D721Med (cell line): ENCODE measurements around the gene OR6V1.

Source experiments
- DNase-seq: peaks from one replicate; pipeline ENCODE4 v3.0.0; 2011; ENCODE audit warnings: low spot score; ENCODE audit not compliant: insufficient read length
- FAIRE-seq: peaks from 2 replicates; lab custom pipeline; 2011; peaks lifted over from hg19 to GRCh38; lab: Jason Lieb, UNC
- TF ChIP-seq, protein P1 (sequence below): IDR thresholded peaks from 2 replicates; pipeline ENCODE4 v1.5.1; 2012; ENCODE audit warnings: mild to moderate bottlenecking, control low read depth; ENCODE audit not compliant: insufficient read depth; ENCODE audit errors: missing control alignments

Gene OR6V1

DNA sequence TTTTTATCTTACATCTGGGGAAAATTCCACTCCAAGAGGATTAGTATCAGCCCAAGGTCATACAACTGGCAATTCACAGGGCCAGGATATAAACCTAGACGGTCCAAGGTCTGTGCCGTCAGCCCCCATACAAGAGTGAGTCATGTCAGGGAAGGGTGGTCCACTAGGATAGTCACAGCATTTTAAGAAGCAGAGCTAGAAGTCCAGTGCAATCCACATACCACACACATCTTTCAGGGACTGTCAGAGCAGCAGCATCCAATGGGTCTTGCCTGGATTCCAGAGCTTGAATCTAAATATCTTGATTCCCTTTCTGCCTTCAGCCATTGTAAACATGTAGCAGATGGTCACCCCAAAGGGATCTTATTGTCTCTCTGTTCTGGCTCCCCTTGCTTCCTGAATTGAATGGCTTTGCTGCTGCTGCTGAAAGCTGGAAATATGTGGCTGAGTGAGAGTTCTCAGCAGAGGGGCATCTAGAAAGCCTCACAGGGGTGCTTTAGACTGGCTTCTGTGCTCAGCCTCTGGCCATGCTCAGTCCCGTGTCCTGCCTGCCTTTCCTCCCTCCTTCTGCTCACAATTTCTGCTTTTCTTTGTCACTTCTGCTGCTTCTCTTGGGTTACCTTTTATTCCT is 9.9 kb upstream of the OR6V1 start:
- DNase-seq, result no peak
- no peak for FAIRE-seq
- TF ChIP-seq, protein P1, sequence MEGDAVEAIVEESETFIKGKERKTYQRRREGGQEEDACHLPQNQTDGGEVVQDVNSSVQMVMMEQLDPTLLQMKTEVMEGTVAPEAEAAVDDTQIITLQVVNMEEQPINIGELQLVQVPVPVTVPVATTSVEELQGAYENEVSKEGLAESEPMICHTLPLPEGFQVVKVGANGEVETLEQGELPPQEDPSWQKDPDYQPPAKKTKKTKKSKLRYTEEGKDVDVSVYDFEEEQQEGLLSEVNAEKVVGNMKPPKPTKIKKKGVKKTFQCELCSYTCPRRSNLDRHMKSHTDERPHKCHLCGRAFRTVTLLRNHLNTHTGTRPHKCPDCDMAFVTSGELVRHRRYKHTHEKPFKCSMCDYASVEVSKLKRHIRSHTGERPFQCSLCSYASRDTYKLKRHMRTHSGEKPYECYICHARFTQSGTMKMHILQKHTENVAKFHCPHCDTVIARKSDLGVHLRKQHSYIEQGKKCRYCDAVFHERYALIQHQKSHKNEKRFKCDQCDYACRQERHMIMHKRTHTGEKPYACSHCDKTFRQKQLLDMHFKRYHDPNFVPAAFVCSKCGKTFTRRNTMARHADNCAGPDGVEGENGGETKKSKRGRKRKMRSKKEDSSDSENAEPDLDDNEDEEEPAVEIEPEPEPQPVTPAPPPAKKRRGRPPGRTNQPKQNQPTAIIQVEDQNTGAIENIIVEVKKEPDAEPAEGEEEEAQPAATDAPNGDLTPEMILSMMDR, result no peak

DNA sequence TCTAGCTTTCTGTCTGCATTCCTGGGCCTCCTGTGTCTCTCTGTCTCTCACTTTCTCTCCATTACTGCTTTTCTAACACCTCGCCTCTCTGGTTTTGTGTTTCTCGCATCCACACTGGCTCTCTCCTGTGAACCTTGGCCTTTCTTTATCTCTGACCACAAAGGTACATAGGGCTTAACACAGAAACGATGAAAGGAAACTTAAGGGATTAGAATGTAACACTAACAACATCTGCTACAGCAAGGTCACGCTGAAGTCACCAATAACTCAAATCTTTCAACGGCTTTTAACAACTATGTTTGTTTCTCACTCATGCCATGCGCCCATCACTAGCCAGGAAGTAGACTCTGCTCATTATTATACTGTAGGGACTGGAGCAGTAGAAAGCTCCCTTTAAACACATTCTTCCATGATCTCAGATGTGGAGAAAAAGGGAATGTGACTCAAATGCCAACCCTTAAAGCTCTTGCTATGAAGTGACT is 9.3 kb upstream of the OR6V1 start:
- FAIRE-seq (no peak), DNase-seq (no peak)
- TF ChIP-seq, protein P1, result no peak

DNA sequence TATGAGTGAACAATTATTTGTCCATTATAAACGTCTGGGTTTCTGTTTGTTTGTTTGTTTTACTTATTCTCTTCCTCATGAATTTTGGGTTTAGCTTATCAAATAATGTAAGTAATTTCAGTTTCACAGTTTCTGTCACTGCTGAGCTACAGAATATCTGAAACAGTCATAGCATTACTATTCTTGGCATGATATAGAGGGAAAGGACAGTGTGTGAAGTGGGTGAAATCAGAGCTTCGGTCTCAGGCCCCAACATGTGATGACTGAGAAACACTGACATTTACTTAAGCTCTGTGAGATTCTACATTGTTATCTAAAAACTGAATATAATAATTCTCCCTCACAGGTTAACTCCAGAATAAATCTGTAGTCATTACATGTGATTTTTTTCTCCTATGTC is 8.8 kb upstream of the OR6V1 start:
- DNase-seq (no peak), FAIRE-seq (no peak)

DNA sequence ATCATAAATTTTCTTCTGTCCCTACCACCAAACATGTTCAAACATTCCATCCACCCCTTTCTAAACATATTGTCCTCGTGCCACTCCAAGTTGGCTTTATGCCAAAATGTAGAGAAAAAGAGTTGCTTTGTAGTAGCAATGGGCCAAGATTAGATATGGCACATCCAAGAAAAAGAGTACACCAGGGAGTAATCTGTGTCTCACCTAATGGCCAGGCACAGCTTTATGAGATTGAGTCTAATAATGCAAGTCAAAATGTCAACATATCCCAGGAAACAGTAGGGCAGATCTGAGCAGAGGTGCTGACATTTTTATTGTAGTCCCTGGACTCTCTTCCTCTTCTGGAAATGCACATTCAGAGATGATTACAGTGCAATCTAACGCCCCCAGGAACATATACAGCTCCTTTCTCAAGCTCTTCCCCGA is 5.7 kb upstream of the OR6V1 start:
- DNase-seq, result no peak
- TF ChIP-seq, protein P1, result no peak
- FAIRE-seq, result no peak

More for the DNA sequence above, 8.8 kb upstream of the OR6V1 start:
- TF ChIP-seq, protein P1, result no peak

GRCh38 chr7:143047326-143047725 is 4.8 kb upstream of the OR6V1 start:
- no peak for FAIRE-seq
- TF ChIP-seq, protein P1, result no peak
- DNase-seq, result no peak

- DNase-seq (no peak), FAIRE-seq (no peak)
- TF ChIP-seq, protein P1, result no peak
These were observed 3.3 kb upstream of the OR6V1 start for GRCh38 chr7:143048827-143049226.

- FAIRE-seq (no peak), DNase-seq (no peak)
- TF ChIP-seq, protein P1, result no peak
These were observed 2.8 kb upstream of the OR6V1 start for GRCh38 chr7:143049362-143049761.
